Skeletal muscle satellite cell (primary cell): ENCODE results near the gene CAMSAP3.
"Not testable (repeated sequence)": the region's sequence is repeated elsewhere in the genome, so short reads cannot be mapped to it uniquely, and the experiment has no call there.

Experiments used
- H3K27me3 ChIP-seq: 2 replicates; pipeline ENCODE4 v1.7.0; 2013; ENCODE audit warnings: low read length; ENCODE audit not compliant: control insufficient read depth, insufficient read depth
- H3K36me3 ChIP-seq: 2 replicates; pipeline ENCODE4 v1.7.0; 2013; ENCODE audit warnings: mild to moderate bottlenecking, control low read depth, low read length; ENCODE audit not compliant: insufficient read depth
- H3K4me1 ChIP-seq: 2 replicates; pipeline ENCODE4 v1.7.0; 2013; ENCODE audit warnings: low read length; ENCODE audit not compliant: control insufficient read depth, insufficient read depth
- H3K4me2 ChIP-seq: 2 replicates; pipeline ENCODE4 v1.7.0; 2013; ENCODE audit warnings: mild to moderate bottlenecking, low read length
- H3K4me3 ChIP-seq: 2 replicates; pipeline ENCODE4 v1.7.0; 2013; ENCODE audit warnings: low read length
- H3K9ac ChIP-seq: 2 replicates; pipeline ENCODE4 v1.7.0; 2013; ENCODE audit warnings: mild to moderate bottlenecking, low read depth, low read length, moderate library complexity
- H3K9me3 ChIP-seq: replicated peaks from 2 replicates; pipeline ENCODE4 v1.7.0; 2013; ENCODE audit warnings: mild to moderate bottlenecking, control low read depth, low read length

CAMSAP3 gene

DNA sequence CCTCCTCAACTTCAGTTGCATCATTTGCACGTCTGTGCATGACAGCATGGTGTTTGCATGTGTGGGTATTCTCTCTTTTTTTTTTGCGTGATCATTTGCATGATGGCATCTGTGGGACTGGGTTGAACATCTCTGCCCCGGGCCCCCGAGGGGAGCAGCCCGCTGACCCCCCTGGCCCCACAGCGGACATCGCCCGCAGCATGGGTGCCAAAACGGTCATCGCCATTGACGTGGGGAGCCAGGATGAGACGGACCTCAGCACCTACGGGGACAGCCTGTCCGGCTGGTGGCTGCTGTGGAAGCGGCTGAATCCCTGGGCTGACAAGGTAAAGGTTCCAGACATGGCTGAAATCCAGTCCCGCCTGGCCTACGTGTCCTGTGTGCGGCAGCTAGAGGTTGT is 37.0 kb upstream of the CAMSAP3 start:
- H3K36me3 ChIP-seq, result peaks cover 39% of the 10 kb centered on the region
- H3K4me3 ChIP-seq, result no peak overlapping the region
- no peak overlapping the region for H3K4me2 ChIP-seq
- no peaks in the 10 kb centered on the region for H3K27me3 ChIP-seq
- H3K4me1 ChIP-seq, result no peaks in the 10 kb centered on the region
- no peaks in the 10 kb centered on the region for H3K9me3 ChIP-seq
- H3K9ac ChIP-seq, result no peak overlapping the region

DNA sequence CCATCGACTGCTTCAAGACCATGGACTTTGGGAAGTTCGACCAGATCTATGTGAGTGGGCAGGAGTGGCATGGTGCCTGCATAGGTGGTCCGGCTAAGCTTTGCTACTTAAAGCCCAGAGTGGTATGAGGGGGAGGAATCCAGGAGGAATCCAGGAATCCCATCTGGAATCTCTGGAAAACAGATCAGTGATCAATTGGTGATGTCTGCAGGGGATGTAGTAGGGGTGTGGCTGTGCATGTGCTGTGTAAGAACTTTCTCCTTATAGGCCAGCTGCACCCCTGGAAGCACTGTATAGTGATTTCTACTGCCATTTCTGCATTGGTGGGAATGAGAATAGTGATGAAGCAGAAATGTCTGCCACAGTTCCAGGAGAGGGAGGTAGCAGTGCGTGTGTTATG is 36.6 kb upstream of the CAMSAP3 start:
- H3K36me3 ChIP-seq, result peaks cover 39% of the 10 kb centered on the region
- H3K27me3 ChIP-seq, result no peaks in the 10 kb centered on the region
- H3K4me2 ChIP-seq, result no peak overlapping the region
- no peaks in the 10 kb centered on the region for H3K4me1 ChIP-seq
- no peaks in the 10 kb centered on the region for H3K9me3 ChIP-seq
- H3K4me3 ChIP-seq, result no peak overlapping the region
- H3K9ac ChIP-seq, result no peak overlapping the region

- Histone ChIP-seq H3K9me3 (no peaks in the 10 kb centered on the region), H3K9ac (no peak overlapping the region), H3K4me1 (no peaks in the 10 kb centered on the region), H3K36me3 (peaks cover 32% of the 10 kb centered on the region), H3K4me3 (no peak overlapping the region), H3K27me3 (no peaks in the 10 kb centered on the region), H3K4me2 (no peak overlapping the region)
Observed at GRCh38 chr19:7560255-7560654, 35.4 kb upstream of the CAMSAP3 start.

DNA sequence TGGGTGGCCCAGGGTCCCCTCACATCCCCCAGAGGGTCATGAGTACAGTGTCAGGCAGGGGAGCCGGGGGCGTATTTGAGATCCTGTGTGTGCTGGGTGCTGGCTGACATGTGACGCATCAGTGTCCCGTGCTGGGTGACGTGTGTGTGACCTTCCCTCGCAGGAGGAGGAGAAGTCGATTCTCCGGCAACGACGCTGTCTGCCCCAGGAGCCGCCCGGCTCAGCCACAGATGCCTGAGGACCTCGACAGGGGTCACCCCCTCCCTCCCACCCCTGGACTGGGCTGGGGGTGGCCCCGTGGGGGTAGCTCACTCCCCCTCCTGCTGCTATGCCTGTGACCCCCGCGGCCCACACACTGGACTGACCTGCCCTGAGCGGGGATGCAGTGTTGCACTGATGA is 34.3 kb upstream of the CAMSAP3 start:
- Histone ChIP-seq H3K9ac (no peak overlapping the region), H3K9me3 (no peaks in the 10 kb centered on the region), H3K4me1 (no peaks in the 10 kb centered on the region), H3K4me3 (no peak overlapping the region), H3K27me3 (no peaks in the 10 kb centered on the region), H3K36me3 (peaks cover 28% of the 10 kb centered on the region), H3K4me2 (no peak overlapping the region)

GRCh38 chr19:7562646-7563393 is 32.8 kb upstream of the CAMSAP3 start:
- no peak overlapping the region for H3K4me2 ChIP-seq
- no peaks in the 10 kb centered on the region for H3K9me3 ChIP-seq
- no peak overlapping the region for H3K4me3 ChIP-seq
- no peak overlapping the region for H3K9ac ChIP-seq
- no peaks in the 10 kb centered on the region for H3K27me3 ChIP-seq
- peaks cover 17% of the 10 kb centered on the region for H3K36me3 ChIP-seq
- H3K4me1 ChIP-seq, result no peaks in the 10 kb centered on the region

DNA sequence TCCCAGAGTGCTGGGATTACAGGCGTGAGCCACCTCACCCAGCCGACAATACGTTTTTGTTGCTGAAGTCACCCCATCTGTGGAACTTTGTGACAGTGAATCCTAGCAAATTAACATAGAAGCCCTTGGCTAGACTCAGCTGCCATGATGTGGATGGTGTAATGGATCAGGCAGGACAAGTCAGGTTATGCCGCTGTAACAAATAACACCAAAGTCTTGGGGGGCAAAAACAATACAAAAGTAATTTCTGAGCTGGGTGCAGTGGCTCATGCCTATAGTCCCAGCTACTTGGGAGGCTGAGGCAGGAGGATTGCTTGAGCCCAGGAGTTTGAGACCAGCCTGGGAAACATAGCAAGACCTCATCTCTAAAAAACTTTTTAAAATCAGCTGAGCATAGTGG is 30.8 kb upstream of the CAMSAP3 start:
- no peaks in the 10 kb centered on the region for H3K27me3 ChIP-seq
- H3K36me3 ChIP-seq, result peaks cover 6% of the 10 kb centered on the region

DNA sequence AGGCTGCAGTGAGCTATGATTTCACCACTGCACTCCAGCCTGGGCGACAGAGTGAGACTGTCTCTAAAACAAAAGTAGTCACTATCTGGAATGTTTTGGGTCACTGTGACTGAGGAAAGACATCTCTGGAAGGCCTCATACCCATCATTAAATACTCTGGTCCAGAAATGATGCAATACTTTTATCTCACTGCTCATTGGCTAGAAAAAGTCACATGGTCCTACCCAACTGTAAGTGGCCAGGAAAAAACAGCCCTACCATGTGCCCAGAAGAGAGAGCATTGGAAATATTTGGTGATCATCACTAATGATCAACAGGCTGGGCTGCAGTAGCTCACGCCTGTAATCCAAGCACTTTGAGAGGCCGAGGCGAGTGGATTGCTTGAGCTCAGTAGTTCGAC is 30.3 kb upstream of the CAMSAP3 start:
- peaks cover 6% of the 10 kb centered on the region for H3K36me3 ChIP-seq
- H3K4me1 ChIP-seq, result no peaks in the 10 kb centered on the region
- H3K9me3 ChIP-seq, result no peaks in the 10 kb centered on the region

More for the DNA sequence above, 30.8 kb upstream of the CAMSAP3 start:
- H3K4me1 ChIP-seq, result no peaks in the 10 kb centered on the region
- no peak overlapping the region for H3K4me2 ChIP-seq
- no peak overlapping the region for H3K9ac ChIP-seq
- H3K9me3 ChIP-seq, result no peaks in the 10 kb centered on the region
- no peak overlapping the region for H3K4me3 ChIP-seq

GRCh38 chr19:7570761-7571160 is 24.9 kb upstream of the CAMSAP3 start:
- H3K4me1 ChIP-seq, result no peaks in the 10 kb centered on the region
- H3K4me3 ChIP-seq, result no peak overlapping the region
- H3K9ac ChIP-seq, result no peak overlapping the region
- H3K4me2 ChIP-seq, result no peak overlapping the region
- no peaks in the 10 kb centered on the region for H3K9me3 ChIP-seq
- H3K36me3 ChIP-seq, result no peaks in the 10 kb centered on the region
- no peaks in the 10 kb centered on the region for H3K27me3 ChIP-seq

More for the DNA sequence above, 30.3 kb upstream of the CAMSAP3 start:
- no peaks in the 10 kb centered on the region for H3K27me3 ChIP-seq
- H3K4me3 ChIP-seq, result no peak overlapping the region
- H3K4me2 ChIP-seq, result no peak overlapping the region
- H3K9ac ChIP-seq, result no peak overlapping the region

DNA sequence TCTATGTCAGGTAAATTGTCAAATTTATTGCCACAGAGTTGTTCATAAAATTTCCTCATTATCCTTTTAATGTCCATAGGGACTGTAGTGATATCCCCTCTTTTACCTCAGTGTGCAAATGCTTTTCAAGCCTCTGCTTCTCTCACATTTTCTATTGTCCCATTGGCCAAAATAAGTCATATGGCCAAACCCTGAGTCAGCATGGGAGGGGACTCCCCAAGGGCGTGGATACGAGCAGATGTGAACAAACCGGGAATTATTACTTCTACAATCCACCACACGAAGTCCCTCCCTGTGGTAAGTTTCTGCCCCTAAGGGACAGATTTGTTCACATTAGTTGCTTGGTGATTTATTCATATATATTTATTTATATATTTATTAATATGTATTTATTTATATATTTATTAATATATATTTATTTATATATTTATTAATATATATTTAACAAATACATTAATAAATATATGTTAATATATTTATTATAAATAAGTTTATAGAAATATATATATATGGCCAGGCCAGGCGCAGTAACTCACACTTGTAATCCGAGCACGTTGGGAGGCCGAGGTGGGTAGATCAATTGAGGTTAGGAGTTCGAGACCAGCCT is 20.1 kb upstream of the CAMSAP3 start:
- Histone ChIP-seq H3K36me3 (no peaks in the 10 kb centered on the region), H3K27me3 (peaks cover 11% of the 10 kb centered on the region), H3K4me3 (no peak overlapping the region), H3K9ac (no peak overlapping the region), H3K4me2 (no peak overlapping the region), H3K9me3 (no peaks in the 10 kb centered on the region), H3K4me1 (no peaks in the 10 kb centered on the region)

GRCh38 chr19:7577422-7577821 is 18.2 kb upstream of the CAMSAP3 start:
- peaks cover 19% of the 10 kb centered on the region for H3K27me3 ChIP-seq
- H3K4me2 ChIP-seq, H3K9ac ChIP-seq: not testable (repeated sequence)

DNA sequence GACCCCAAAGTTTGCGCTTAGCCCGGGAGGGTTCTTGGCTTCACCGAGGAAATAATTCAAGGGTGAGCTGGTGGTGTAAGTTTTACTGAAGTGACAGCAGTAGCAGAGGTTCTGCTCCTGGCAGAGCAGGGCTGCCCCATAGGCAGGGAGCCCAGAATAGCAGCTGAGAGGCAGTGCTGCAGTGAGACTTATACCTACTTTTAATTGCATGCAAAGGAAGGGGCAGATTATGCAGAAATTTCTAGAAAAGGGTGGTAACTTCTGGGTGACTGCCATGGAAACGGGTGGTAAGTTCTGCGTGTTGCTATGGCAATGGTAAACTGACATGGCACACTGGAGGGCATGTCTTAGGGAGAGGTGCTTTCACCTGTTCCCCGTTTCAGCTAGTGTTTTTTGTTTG is 17.5 kb upstream of the CAMSAP3 start:
- Histone ChIP-seq H3K4me1 (no peaks in the 10 kb centered on the region), H3K9ac (no peak overlapping the region), H3K27me3 (peaks cover 20% of the 10 kb centered on the region), H3K36me3 (no peaks in the 10 kb centered on the region), H3K4me3 (no peak overlapping the region), H3K9me3 (no peaks in the 10 kb centered on the region), H3K4me2 (no peak overlapping the region)

More at GRCh38 chr19:7577422-7577821, 18.2 kb upstream of the CAMSAP3 start:
- not testable (repeated sequence) for H3K9me3 ChIP-seq, H3K4me3 ChIP-seq, H3K36me3 ChIP-seq, H3K4me1 ChIP-seq

DNA sequence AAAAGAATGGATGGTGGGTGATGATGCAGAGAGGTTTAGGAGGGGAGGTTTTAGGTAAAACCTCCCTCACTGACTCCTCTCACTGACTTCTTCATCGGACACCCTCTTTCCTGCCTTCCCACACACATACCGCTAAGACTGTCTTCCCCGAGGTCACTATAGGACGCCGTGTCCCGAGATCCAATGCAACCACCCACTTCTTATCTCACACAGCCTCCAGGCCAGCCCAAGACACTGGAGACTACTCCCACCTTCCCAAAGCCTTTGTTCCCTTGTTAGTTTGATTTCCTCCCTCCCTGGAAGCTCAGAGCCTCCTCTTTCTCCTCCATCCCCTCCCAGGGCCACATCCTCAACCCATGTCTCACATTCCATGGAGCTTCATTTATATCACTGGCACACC is 16.5 kb upstream of the CAMSAP3 start:
- Histone ChIP-seq H3K36me3 (no peaks in the 10 kb centered on the region), H3K9me3 (no peaks in the 10 kb centered on the region), H3K4me2 (no peak overlapping the region), H3K27me3 (peaks cover 20% of the 10 kb centered on the region), H3K9ac (no peak overlapping the region), H3K4me1 (no peaks in the 10 kb centered on the region), H3K4me3 (no peak overlapping the region)
